HCT116 (cell line): ENCODE measurements around the gene RASGRF2. TPM values are rescaled to one million over a fixed set of nuclear protein-coding genes. Genes with fewer than 3 reads are reported as not detected.

ENCODE experiments used
- ATAC-seq: fragments of 200-7000 bp; cut with Tn5 transposase; 2 replicates; pipeline ENCODE4 v1.9.1; 2020; ENCODE audit warnings: mild to moderate bottlenecking, moderate library complexity
- BruUV-seq: library from RNA; stranded (reverse); fragments of 400-500 nt; replicated peaks from 2 replicates; lab custom pipeline; 2021; lab: Mats Ljungman, UMichigan
- CTCF ChIA-PET: fragments of 300-600 bp; sonication (Branson Sonifier 250); formaldehyde crosslinking; loops from one replicate; lab custom pipeline; 2021; ENCODE audit warnings: antibody characterized with exemption; lab: Charles Lee
- POLR2A ChIA-PET: fragments of 300-600, 350-600 bp; sonication (Branson Sonifier 250); formaldehyde crosslinking; loops from one replicate; lab custom pipeline; 2021; ENCODE audit warnings: antibody characterized with exemption; lab: Charles Lee
- RAD21 ChIA-PET, 2 experiments: fragments of 300-600 bp; sonication (Branson Sonifier 250); formaldehyde crosslinking; loops; one replicate each; lab custom pipeline; 2023; ENCODE audit warnings: low total read pairs in 2 of 2; ENCODE audit not compliant: uncharacterized antibody in 2 of 2, unreplicated experiment in 2 of 2, low non-redundant PET in 1 of 2; lab: Charles Lee
- DNase-seq: peaks from one replicate; pipeline ENCODE4 v3.0.0-alpha.2; 2010; ENCODE audit warnings: low read depth, low spot score
- H2AFZ ChIP-seq: fragments of 200-600 bp; shearing (Covaris generic), sonication (generic); 2 replicates; pipeline ENCODE4 v1.6.1; 2017; ENCODE audit warnings: low read depth, mixed run types, mixed read lengths, antibody characterized with exemption, low read length; ENCODE audit not compliant: poor library complexity, severe bottlenecking
- H3K27ac ChIP-seq: 2 replicates; pipeline ENCODE4 v1.5.1; 2012; ENCODE audit warnings: low read depth, low read length
- H3K27me3 ChIP-seq: fragments of 200-600 bp; sonication (generic); 2 replicates; pipeline ENCODE4 v1.6.1; 2016; ENCODE audit warnings: mixed run types, low read length, mixed read lengths; ENCODE audit not compliant: insufficient read depth
- H3K36me3 ChIP-seq, 2 experiments: fragments of 200-500 bp in 1 of 2; fragments of 200-600 bp in 1 of 2; sonication (Bioruptor generic) in 1 of 2; sonication (generic) in 1 of 2; 2 replicates each; pipeline versions ENCODE4 v1.5.1 to v1.6.1; 2014 to 2016; ENCODE audit warnings: low read length in 2 of 2, inconsistent platforms in 1 of 2, mixed read lengths in 1 of 2, mixed run types in 1 of 2; ENCODE audit not compliant: insufficient read depth in 2 of 2, control insufficient read depth in 1 of 2
- H3K4me1 ChIP-seq, 2 experiments: fragments of 200-600 bp in 1 of 2; sonication (generic) in 1 of 2; 2 replicates each; pipeline versions ENCODE4 v1.5.1 to v1.6.1; 2012 to 2017; ENCODE audit warnings: low read length in 2 of 2, inconsistent platforms in 1 of 2, mild to moderate bottlenecking in 1 of 2, mixed read lengths in 1 of 2, mixed run types in 1 of 2, moderate library complexity in 1 of 2; ENCODE audit not compliant: insufficient read depth in 2 of 2, control insufficient read depth in 1 of 2
- H3K4me2 ChIP-seq: fragments of 200-600 bp; sonication (generic); 2 replicates; pipeline ENCODE4 v1.6.1; 2017; ENCODE audit warnings: mixed run types, low read length, mixed read lengths
- H3K4me3 ChIP-seq, 2 experiments: fragments of 200-600 bp in 1 of 2; sonication (generic) in 1 of 2; replicated peaks in 1 of 2; 2 replicates each; pipeline ENCODE4 v1.5.1; 2011 to 2016; ENCODE audit warnings: low read length in 2 of 2, control low read depth in 1 of 2, low read depth in 1 of 2, mild to moderate bottlenecking in 1 of 2, mixed read lengths in 1 of 2, mixed run types in 1 of 2
- H3K79me2 ChIP-seq: fragments of 200-600 bp; sonication (generic); 2 replicates; pipeline ENCODE4 v1.6.1; 2017; ENCODE audit warnings: mild to moderate bottlenecking, mixed run types, low read length, moderate library complexity, mixed read lengths; ENCODE audit not compliant: insufficient read depth
- H3K9ac ChIP-seq: fragments of 200-600 bp; sonication (generic); 2 replicates; pipeline ENCODE4 v1.6.1; 2016; ENCODE audit warnings: low read length, mixed read lengths
- H3K9me2 ChIP-seq: fragments of 200-600 bp; sonication (generic), shearing (Covaris generic); 2 replicates; pipeline ENCODE4 v1.6.1; 2017; ENCODE audit warnings: mixed run types, mild to moderate bottlenecking, moderate library complexity; ENCODE audit not compliant: insufficient read depth
- H3K9me3 ChIP-seq, 2 experiments: fragments of 200-500 bp in 1 of 2; fragments of 200-600 bp in 1 of 2; sonication (Bioruptor generic) in 1 of 2; sonication (generic) in 1 of 2; 2 replicates each; pipeline ENCODE4 v1.6.1; 2014 to 2017; ENCODE audit warnings: low read length in 2 of 2, mixed read lengths in 2 of 2, inconsistent platforms in 1 of 2, low read depth in 1 of 2, mild to moderate bottlenecking in 1 of 2, mixed run types in 1 of 2, moderate library complexity in 1 of 2; ENCODE audit not compliant: control insufficient read depth in 1 of 2, insufficient read depth in 1 of 2
- H4K20me1 ChIP-seq: fragments of 200-600 bp; sonication (generic), shearing (Covaris generic); 2 replicates; pipeline ENCODE4 v1.6.1; 2017; ENCODE audit warnings: mixed run types, mild to moderate bottlenecking, moderate library complexity; ENCODE audit not compliant: insufficient read depth
- ATF3 ChIP-seq: IDR thresholded peaks from 2 replicates; pipeline ENCODE4 v1.6.1; 2012
- EZH2 ChIP-seq: fragments of 200-600 bp; sonication (generic); IDR thresholded peaks from 2 replicates; pipeline ENCODE4 v1.6.1; 2017; ENCODE audit warnings: antibody characterized with exemption, mixed run types
- EZH2phosphoT487 ChIP-seq: fragments of 200-600 bp; IDR thresholded peaks from 2 replicates; pipeline ENCODE4 v1.6.1; 2018; ENCODE audit warnings: antibody characterized with exemption, borderline replicate concordance
- RAD21 ChIP-seq: IDR thresholded peaks from 2 replicates; pipeline ENCODE4 v1.6.1; 2012; ENCODE audit warnings: low read depth, mild to moderate bottlenecking
- REST ChIP-seq: IDR thresholded peaks from 2 replicates; pipeline ENCODE4 v1.6.1; 2012; ENCODE audit warnings: low read depth
- SIN3A ChIP-seq: IDR thresholded peaks from 2 replicates; pipeline ENCODE4 v1.6.1; 2012; ENCODE audit warnings: low read depth
- SP1 ChIP-seq: IDR thresholded peaks from 2 replicates; pipeline ENCODE4 v1.6.1; 2012; ENCODE audit warnings: low read depth
- YY1 ChIP-seq: IDR thresholded peaks from 2 replicates; pipeline ENCODE4 v1.6.1; 2011; ENCODE audit warnings: low read length, low read depth, moderate library complexity, mild to moderate bottlenecking; ENCODE audit not compliant: insufficient replicate concordance; ENCODE audit errors: extremely low read depth
- ZBTB33 ChIP-seq: IDR thresholded peaks from 2 replicates; pipeline ENCODE4 v1.6.1; 2011; ENCODE audit warnings: mild to moderate bottlenecking, low read length, moderate library complexity; ENCODE audit not compliant: insufficient replicate concordance; ENCODE audit errors: extremely low read depth
- intact Hi-C: fragments of 100-400 bp; cut with micrococcal nuclease; formaldehyde crosslinking; loops from 2 replicates; pipeline ENCODE4 v1.10.0; 2022
- total RNA-seq: library from RNA; stranded (reverse); gene quantifications from one replicate; pipeline ENCODE4 v1.2.1, GENCODE V29; 2021; ENCODE audit not compliant: unreplicated experiment

Gene RASGRF2
- total RNA-seq, 1 experiment from 2014 or later, result 0.05 TPM

GRCh38 chr5:81121273-81121672, 161.1 kb downstream of the RASGRF2 start:
- intact Hi-C loops, result no loop called here
- H3K36me3 ChIP-seq, result no peaks in the 10 kb centered on the region
- H3K79me2 ChIP-seq, result no peaks in the 10 kb centered on the region
- BruUV-seq, result no TSS peak
- H3K27ac ChIP-seq, result no peak overlapping the region
- no peak overlapping the region for H3K4me2 ChIP-seq
- no peaks in the 10 kb centered on the region for H3K9me3 ChIP-seq
- H3K27me3 ChIP-seq, result no peaks in the 10 kb centered on the region
- no peak overlapping the region for H3K9ac ChIP-seq
- no peak for DNase-seq
- TF ChIP-seq ATF3 (no peak), ZBTB33 (no peak), YY1 (no peak), EZH2 (no peak), REST (no peak), SP1 (no peak), EZH2phosphoT487 (no peak), SIN3A (no peak), RAD21 (no peak)
- no peaks in the 10 kb centered on the region for H3K4me1 ChIP-seq
- H4K20me1 ChIP-seq, result no peaks in the 10 kb centered on the region
- H3K4me3 ChIP-seq, result no peak overlapping the region
- H3K9me2 ChIP-seq, result no peaks in the 10 kb centered on the region
- no peak overlapping the region for H2AFZ ChIP-seq
- ChIA-PET RAD21 (no interaction called here), POLR2A (no interaction called here), CTCF (no interaction called here)
- no peak for ATAC-seq
